H9 (cell line): ENCODE results near the gene SERPINB5. TPM values are rescaled to one million over a fixed set of nuclear protein-coding genes. Genes with fewer than 3 reads are reported as not detected.

Experiments
- DNase-seq: peaks from one replicate; pipeline ENCODE4 v3.0.0-alpha.2; 2017
- H2AFZ ChIP-seq: one replicate; pipeline ENCODE4 v1.6.1; 2013; ENCODE audit warnings: mild to moderate bottlenecking, low read length, control low read depth, moderate library complexity
- H2AK5ac ChIP-seq: 2 replicates; pipeline ENCODE4 v1.6.1; 2013; ENCODE audit warnings: low read length, control low read depth, mixed read lengths; ENCODE audit not compliant: insufficient read length
- H2BK120ac ChIP-seq: one replicate; pipeline ENCODE4 v1.6.1; 2013; ENCODE audit warnings: low read depth, mild to moderate bottlenecking, low read length, control low read depth, inconsistent platforms; ENCODE audit not compliant: poor library complexity, severe bottlenecking
- H2BK12ac ChIP-seq: 2 replicates; pipeline ENCODE4 v1.6.1; 2013; ENCODE audit warnings: low read length, control low read depth, mixed read lengths, low read depth; ENCODE audit not compliant: insufficient read length
- H2BK15ac ChIP-seq: 2 replicates; pipeline ENCODE4 v1.6.1; 2013; ENCODE audit warnings: low read depth, low read length, control low read depth
- H2BK20ac ChIP-seq: one replicate; pipeline ENCODE4 v1.6.1; 2013; ENCODE audit warnings: low read depth, mild to moderate bottlenecking, low read length, control low read depth, inconsistent platforms; ENCODE audit not compliant: poor library complexity, severe bottlenecking
- H2BK5ac ChIP-seq: 2 replicates; pipeline ENCODE4 v1.6.1; 2013; ENCODE audit warnings: low read length, control low read depth, mixed read lengths; ENCODE audit not compliant: insufficient read length
- H3K14ac ChIP-seq: 2 replicates; pipeline ENCODE4 v1.6.1; 2013; ENCODE audit warnings: low read length, control low read depth; ENCODE audit not compliant: insufficient read depth
- H3K18ac ChIP-seq: 2 replicates; pipeline ENCODE4 v1.6.1; 2013; ENCODE audit warnings: low read depth, mild to moderate bottlenecking, mixed read lengths, low read length, control low read depth; ENCODE audit not compliant: insufficient read length
- H3K23ac ChIP-seq: 2 replicates; pipeline ENCODE4 v1.6.1; 2013; ENCODE audit warnings: low read length, control low read depth, mixed read lengths, low read depth; ENCODE audit not compliant: insufficient read length
- H3K23me2 ChIP-seq: 2 replicates; pipeline ENCODE4 v1.6.1; 2013; ENCODE audit warnings: low read depth, mild to moderate bottlenecking, mixed read lengths, low read length, control low read depth; ENCODE audit not compliant: insufficient read length, poor library complexity, severe bottlenecking
- H3K27ac ChIP-seq: 2 replicates; pipeline ENCODE4 v1.5.1; 2013; ENCODE audit warnings: low read length, control low read depth, mixed read lengths, low read depth; ENCODE audit not compliant: insufficient read length
- H3K27me3 ChIP-seq: 2 replicates; pipeline ENCODE4 v1.6.1; 2013; ENCODE audit warnings: low read length, control low read depth, inconsistent platforms; ENCODE audit not compliant: insufficient read depth
- H3K4ac ChIP-seq: 2 replicates; pipeline ENCODE4 v1.6.1; 2013; ENCODE audit warnings: low read depth, mild to moderate bottlenecking, control low read depth, inconsistent platforms, low read length, moderate library complexity
- H3K4me1 ChIP-seq: 2 replicates; pipeline ENCODE4 v1.6.1; 2013; ENCODE audit warnings: low read length, control low read depth, inconsistent platforms; ENCODE audit not compliant: insufficient read depth
- H3K4me2 ChIP-seq: 2 replicates; pipeline ENCODE4 v1.6.1; 2013; ENCODE audit warnings: low read length, control low read depth, mixed read lengths; ENCODE audit not compliant: insufficient read length, insufficient read depth
- H3K56ac ChIP-seq: 2 replicates; pipeline ENCODE4 v1.6.1; 2013; ENCODE audit warnings: low read depth, mild to moderate bottlenecking, mixed read lengths, low read length, control low read depth; ENCODE audit not compliant: insufficient read length
- H3K79me1 ChIP-seq: 2 replicates; pipeline ENCODE4 v1.6.1; 2013; ENCODE audit warnings: low read depth, mild to moderate bottlenecking, moderate library complexity, low read length, control low read depth, inconsistent platforms; ENCODE audit not compliant: insufficient read depth, poor library complexity, severe bottlenecking
- H3K79me2 ChIP-seq: 2 replicates; pipeline ENCODE4 v1.6.1; 2013; ENCODE audit warnings: low read length, control low read depth, inconsistent platforms; ENCODE audit not compliant: insufficient read depth
- H3K9ac ChIP-seq: 2 replicates; pipeline ENCODE4 v1.6.1; 2013; ENCODE audit warnings: low read length, control low read depth, mixed read lengths; ENCODE audit not compliant: insufficient read length; ENCODE audit errors: extremely low read depth
- H3K9me3 ChIP-seq: one replicate; pipeline ENCODE4 v1.6.1; 2013; ENCODE audit warnings: low read depth, low read length, inconsistent platforms; ENCODE audit not compliant: control insufficient read depth
- H3T11ph ChIP-seq: one replicate; pipeline ENCODE4 v1.6.1; 2013; ENCODE audit warnings: mild to moderate bottlenecking, low read length, control low read depth, inconsistent platforms
- H4K20me1 ChIP-seq: one replicate; pipeline ENCODE4 v1.6.1; 2013; ENCODE audit not compliant: control insufficient read depth, insufficient read length, insufficient read depth
- H4K5ac ChIP-seq: 2 replicates; pipeline ENCODE4 v1.6.1; 2013; ENCODE audit warnings: low read depth, mild to moderate bottlenecking, mixed read lengths, low read length, control low read depth; ENCODE audit not compliant: insufficient read length
- H4K8ac ChIP-seq: replicated peaks from 2 replicates; pipeline ENCODE4 v1.6.1; 2013; ENCODE audit warnings: low read length, control low read depth, mixed read lengths, low read depth; ENCODE audit not compliant: insufficient read length
- H4K91ac ChIP-seq: 2 replicates; pipeline ENCODE4 v1.6.1; 2013; ENCODE audit warnings: low read depth, mild to moderate bottlenecking, moderate library complexity, mixed read lengths, low read length, control low read depth; ENCODE audit not compliant: insufficient read length
- H3K27ac Mint-ChIP-seq, 3 experiments: 2 replicates in 2 of 3; 3 replicates in 1 of 3; pipeline ENCODE4 v1.8.0; 2020 to 2021; ENCODE audit warnings: mixed read lengths in 3 of 3, mild to moderate bottlenecking in 1 of 3, moderate library complexity in 1 of 3
- H3K27me3 Mint-ChIP-seq: 2 replicates; pipeline ENCODE4 v1.8.0; 2021; ENCODE audit warnings: low read depth, mild to moderate bottlenecking, moderate library complexity, mixed read lengths
- H3K36me3 Mint-ChIP-seq, 3 experiments: 2 replicates in 2 of 3; 3 replicates in 1 of 3; pipeline ENCODE4 v1.8.0; 2020 to 2021; ENCODE audit warnings: low read depth in 3 of 3, mixed read lengths in 3 of 3; ENCODE audit not compliant: insufficient read depth in 1 of 3
- H3K4me1 Mint-ChIP-seq, 2 experiments: 2 replicates each; pipeline ENCODE4 v1.8.0; 2020; ENCODE audit warnings: mixed read lengths in 2 of 2
- H3K4me3 Mint-ChIP-seq, 2 experiments: 2 replicates in 1 of 2; 3 replicates in 1 of 2; pipeline ENCODE4 v1.8.0; 2020 to 2021; ENCODE audit warnings: mild to moderate bottlenecking in 2 of 2, mixed read lengths in 2 of 2, moderate library complexity in 1 of 2
- H3K9me3 Mint-ChIP-seq, 2 experiments: 2 replicates in 1 of 2; 3 replicates in 1 of 2; pipeline ENCODE4 v1.8.0; 2020; ENCODE audit warnings: mild to moderate bottlenecking in 2 of 2, mixed read lengths in 2 of 2, moderate library complexity in 1 of 2
- CTCF ChIP-seq: fragments of 200-600 bp; sonication (generic); conservative IDR thresholded peaks from 3 replicates; pipeline ENCODE4 v1.8.0; 2021; ENCODE audit warnings: antibody characterized with exemption, mild to moderate bottlenecking
- WGBS: extraction: QIAGEN DNeasy Blood & Tissue Kit; methylation state at CpG from one replicate; pipeline ENCODE4 v1.1.7; 2013; ENCODE audit warnings: missing lambda C conversion rate, low lambda C conversion rate, mixed read lengths; ENCODE audit not compliant: insufficient read length; ENCODE audit errors: extremely low coverage; 5-methylcytosine and 5-hydroxymethylcytosine counted together
- total RNA-seq: library from RNA; stranded (reverse); gene quantifications from 2 replicates; pipeline ENCODE4 v1.2.1, GENCODE V29; 2021

The SERPINB5 gene
- total RNA-seq, 1 experiment from 2014 or later, result not detected

GRCh38 chr18:63545000-63545399, 68.2 kb downstream of the SERPINB5 start:
- no peak overlapping the region for H3K9ac ChIP-seq
- H3K79me1 ChIP-seq, result no peaks in the 10 kb centered on the region
- no peak overlapping the region for H3T11ph ChIP-seq
- H2BK5ac ChIP-seq, result no peak overlapping the region
- no peak overlapping the region for H2AK5ac ChIP-seq
- Mint-ChIP-seq H3K27me3 (no peaks in the 10 kb centered on the region), H3K4me3 (no peak overlapping the region), H3K27ac (no peak overlapping the region), H3K9me3 (no peaks in the 10 kb centered on the region), H3K4me1 (peaks cover 8 to 9% of the 10 kb centered on the region in 2 experiments), H3K36me3 (no peaks in the 10 kb centered on the region)
- H3K27ac ChIP-seq, result no peak overlapping the region
- no peak overlapping the region for H3K23ac ChIP-seq
- no peak for DNase-seq
- no peak overlapping the region for H2BK120ac ChIP-seq
- H2BK12ac ChIP-seq, result no peak overlapping the region
- H3K4me1 ChIP-seq, result no peaks in the 10 kb centered on the region
- no peaks in the 10 kb centered on the region for H3K27me3 ChIP-seq
- H3K18ac ChIP-seq, result no peak overlapping the region
- H3K9me3 ChIP-seq, result no peaks in the 10 kb centered on the region
- no peaks in the 10 kb centered on the region for H3K79me2 ChIP-seq
- H2AFZ ChIP-seq, result no peak overlapping the region
- no CpG with 5 or more reads among the region's 3 CpGs for WGBS
- H4K20me1 ChIP-seq, result no peaks in the 10 kb centered on the region
- H2BK15ac ChIP-seq, result no peak overlapping the region
- H3K14ac ChIP-seq, result no peak overlapping the region
- no peaks in the 10 kb centered on the region for H3K23me2 ChIP-seq
- H4K91ac ChIP-seq, result no peak overlapping the region
- no peak overlapping the region for H4K5ac ChIP-seq
- no peak overlapping the region for H2BK20ac ChIP-seq
- H4K8ac ChIP-seq, result no peak overlapping the region
- TF ChIP-seq CTCF, result no peak
- H3K4me2 ChIP-seq, result no peak overlapping the region
- H3K56ac ChIP-seq, result no peak overlapping the region
- H3K4ac ChIP-seq, result no peak overlapping the region
